Suprapubic skin (tissue), 4 donors: ENCODE data around the gene COL23A1. TPM values are rescaled to one million over a fixed set of nuclear protein-coding genes. Genes with fewer than 3 reads are reported as not detected.

Experiments
- DNase-seq, 2 donors: peaks; one replicate each; pipeline ENCODE4 v3.0.0-alpha.2; 2019; ENCODE audit warnings: low spot score in 2 of 2
- H3K27ac ChIP-seq: fragments of 200-600 bp; sonication (generic); one replicate; pipeline ENCODE4 v1.5.1; 2019
- H3K27me3 ChIP-seq: fragments of 200-600 bp; sonication (generic); one replicate; pipeline ENCODE4 v1.5.1; 2019
- H3K36me3 ChIP-seq: fragments of 200-600 bp; sonication (generic); one replicate; pipeline ENCODE4 v1.5.1; 2019
- H3K4me1 ChIP-seq: fragments of 200-600 bp; sonication (generic); one replicate; pipeline ENCODE4 v1.5.1; 2019
- H3K4me3 ChIP-seq: fragments of 200-600 bp; sonication (generic); one replicate; pipeline ENCODE4 v1.5.1; 2019; ENCODE audit warnings: mild to moderate bottlenecking
- H3K9me3 ChIP-seq: fragments of 200-600 bp; sonication (generic); one replicate; pipeline ENCODE4 v1.5.1; 2019
- EP300 ChIP-seq: sonication (generic); formaldehyde crosslinking; IDR thresholded peaks from one replicate; pipeline ENCODE4 v1.6.1; 2017; ENCODE audit warnings: antibody characterized with exemption
- POLR2A ChIP-seq, 2 donors: fragments of 450-650 bp; IDR thresholded peaks; one replicate each; pipeline ENCODE4 v1.6.1; 2017; ENCODE audit warnings: antibody characterized with exemption in 2 of 2, mild to moderate bottlenecking in 2 of 2, moderate library complexity in 2 of 2
- POLR2AphosphoS5 ChIP-seq, 3 donors: sonication (generic); formaldehyde crosslinking; IDR thresholded peaks; one replicate each; pipeline ENCODE4 v1.6.1; 2017; ENCODE audit warnings: antibody characterized with exemption in 3 of 3
- whole genome bisulfite sequencing: methylation state at CpG from one replicate; pipeline ENCODE4 v1.1.5; 2018; 5-methylcytosine and 5-hydroxymethylcytosine counted together
- total RNA-seq, 4 donors: library from RNA; depleted of rRNA; stranded (reverse); fragments of >200 nt; gene quantifications; one replicate each; pipeline ENCODE4 v1.1.0, GENCODE V29; 2016
- TF ChIP-seq, protein P1 (sequence below), 2 donors: fragments of 200-600 bp in 1 of 2; fragments of 450-650 bp in 1 of 2; sonication (generic) in 1 of 2; IDR thresholded peaks; one replicate each; pipeline ENCODE4 v1.5.1; 2016 to 2019; ENCODE audit warnings: antibody characterized with exemption in 2 of 2, mild to moderate bottlenecking in 1 of 2, moderate library complexity in 1 of 2

Gene COL23A1
- total RNA-seq, 4 donors from 2014 or later, result 1.6 to 4.4 (median 3.4) TPM

DNA sequence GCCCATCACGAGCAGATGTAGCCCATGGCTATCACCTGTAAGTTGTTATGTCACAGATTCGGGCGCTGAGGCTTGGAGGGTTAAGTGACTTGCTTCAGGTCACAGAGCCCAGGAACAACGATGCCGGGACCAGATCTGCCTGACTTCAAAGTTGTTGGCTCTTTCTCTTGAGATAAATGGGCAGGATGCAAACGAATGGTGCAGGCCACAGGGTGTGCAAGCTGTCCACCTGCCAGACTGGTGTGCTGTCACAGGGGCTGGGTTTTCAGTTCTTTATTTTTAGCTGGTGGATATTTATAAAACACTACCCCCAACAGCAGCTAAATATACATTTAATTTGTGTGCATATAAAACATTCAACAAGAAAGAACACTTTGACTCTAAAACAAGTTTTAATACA, 339.9 kb downstream of the COL23A1 start:
- 70% methylated on average over 6 of the region's 6 CpGs for WGBS
- H3K4me3 ChIP-seq, result no peak overlapping the region
- no peaks in the 10 kb centered on the region for H3K36me3 ChIP-seq
- H3K27ac ChIP-seq, result no peak overlapping the region
- DNase-seq, result no peak
- H3K27me3 ChIP-seq, result no peaks in the 10 kb centered on the region
- TF ChIP-seq EP300 (no peak), POLR2AphosphoS5 (IDR thresholded peaks at IDR 0.05) (no peak), POLR2A (IDR thresholded peaks at IDR 0.05) (no peak)
- TF ChIP-seq, protein P1, sequence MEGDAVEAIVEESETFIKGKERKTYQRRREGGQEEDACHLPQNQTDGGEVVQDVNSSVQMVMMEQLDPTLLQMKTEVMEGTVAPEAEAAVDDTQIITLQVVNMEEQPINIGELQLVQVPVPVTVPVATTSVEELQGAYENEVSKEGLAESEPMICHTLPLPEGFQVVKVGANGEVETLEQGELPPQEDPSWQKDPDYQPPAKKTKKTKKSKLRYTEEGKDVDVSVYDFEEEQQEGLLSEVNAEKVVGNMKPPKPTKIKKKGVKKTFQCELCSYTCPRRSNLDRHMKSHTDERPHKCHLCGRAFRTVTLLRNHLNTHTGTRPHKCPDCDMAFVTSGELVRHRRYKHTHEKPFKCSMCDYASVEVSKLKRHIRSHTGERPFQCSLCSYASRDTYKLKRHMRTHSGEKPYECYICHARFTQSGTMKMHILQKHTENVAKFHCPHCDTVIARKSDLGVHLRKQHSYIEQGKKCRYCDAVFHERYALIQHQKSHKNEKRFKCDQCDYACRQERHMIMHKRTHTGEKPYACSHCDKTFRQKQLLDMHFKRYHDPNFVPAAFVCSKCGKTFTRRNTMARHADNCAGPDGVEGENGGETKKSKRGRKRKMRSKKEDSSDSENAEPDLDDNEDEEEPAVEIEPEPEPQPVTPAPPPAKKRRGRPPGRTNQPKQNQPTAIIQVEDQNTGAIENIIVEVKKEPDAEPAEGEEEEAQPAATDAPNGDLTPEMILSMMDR (IDR thresholded peaks at IDR 0.05), result no peak
- no peaks in the 10 kb centered on the region for H3K9me3 ChIP-seq
- H3K4me1 ChIP-seq, result peaks cover 11% of the 10 kb centered on the region

DNA sequence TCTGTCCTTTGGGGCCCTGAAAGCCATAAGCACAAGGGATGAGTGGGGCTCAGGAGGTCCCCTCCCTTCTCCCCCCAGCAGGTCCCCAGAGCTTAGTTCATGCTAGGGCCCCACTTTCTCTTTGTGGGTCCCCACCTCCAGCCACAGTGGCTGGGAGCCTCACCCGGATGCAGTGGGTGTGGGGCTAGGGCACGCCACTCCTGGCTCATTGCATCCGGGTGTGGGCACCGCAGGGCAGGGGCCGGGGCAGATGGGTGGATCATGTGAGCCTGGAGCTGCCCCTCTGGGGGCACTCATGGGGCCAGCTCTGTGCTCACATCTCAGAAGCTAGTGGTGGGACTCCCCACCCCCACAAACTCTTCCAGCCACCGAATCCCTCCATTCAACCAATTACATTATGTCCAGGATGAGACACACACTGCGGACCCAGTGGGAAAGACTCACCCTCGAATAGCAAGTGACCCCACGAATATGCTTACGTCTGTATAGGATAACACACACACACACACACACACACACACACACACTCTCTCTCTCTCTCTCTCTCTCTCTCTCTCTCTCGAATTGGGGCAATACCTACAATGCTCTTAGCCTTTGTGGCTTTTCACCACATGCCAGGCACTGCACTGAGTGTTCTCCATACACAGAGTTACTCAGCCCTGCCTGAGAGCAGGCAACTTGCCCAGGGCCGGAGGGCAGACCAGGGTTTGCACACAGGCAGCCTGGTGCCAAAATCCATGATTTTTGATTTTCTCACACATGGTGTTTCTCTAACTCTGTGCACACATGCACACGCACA, 340.8 kb downstream of the COL23A1 start:
- 51% methylated on average over 8 of the region's 13 CpGs for WGBS

DNA sequence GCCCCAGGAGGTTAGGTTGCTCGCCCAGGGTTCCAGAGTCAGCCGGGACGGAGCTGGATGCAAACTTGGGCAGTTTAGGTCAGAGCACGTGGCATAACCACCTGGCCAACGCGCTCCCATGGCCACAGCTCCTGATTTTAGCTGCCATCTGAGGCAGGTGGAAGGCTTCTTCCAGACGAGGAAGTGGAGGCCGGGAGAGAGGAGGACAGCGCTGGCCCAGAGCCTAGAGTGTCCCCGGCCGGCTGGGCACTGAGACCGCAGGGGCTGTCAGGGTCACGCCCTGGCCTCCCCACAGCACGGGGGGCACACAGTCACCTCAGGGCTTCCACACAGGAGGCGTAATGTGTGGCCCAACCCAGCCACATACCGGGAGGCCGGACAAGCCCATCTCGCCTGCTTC, 341.4 kb downstream of the COL23A1 start:
- 87% methylated on average over 10 of the region's 18 CpGs for WGBS
- no peak for TF ChIP-seq POLR2AphosphoS5 (IDR thresholded peaks at IDR 0.05)
- TF ChIP-seq EP300, result no peak
- TF ChIP-seq POLR2A (IDR thresholded peaks at IDR 0.05), result no peak
- TF ChIP-seq, protein P1 (IDR thresholded peaks at IDR 0.05), result no peak
- Histone ChIP-seq H3K9me3 (no peaks in the 10 kb centered on the region), H3K4me3 (no peak overlapping the region), H3K36me3 (no peaks in the 10 kb centered on the region), H3K27me3 (no peaks in the 10 kb centered on the region), H3K4me1 (peaks cover 11% of the 10 kb centered on the region), H3K27ac (no peak overlapping the region)
- DNase-seq, result no peak

More for the DNA sequence above, 340.8 kb downstream of the COL23A1 start:
- no peak for DNase-seq
- peaks cover 11% of the 10 kb centered on the region for H3K4me1 ChIP-seq
- no peak overlapping the region for H3K27ac ChIP-seq
- H3K27me3 ChIP-seq, result no peaks in the 10 kb centered on the region
- TF ChIP-seq, protein P1 (IDR thresholded peaks at IDR 0.05), result no peak
- no peak for TF ChIP-seq POLR2AphosphoS5 (IDR thresholded peaks at IDR 0.05)
- H3K9me3 ChIP-seq, result no peaks in the 10 kb centered on the region
- no peak overlapping the region for H3K4me3 ChIP-seq
- no peaks in the 10 kb centered on the region for H3K36me3 ChIP-seq

DNA sequence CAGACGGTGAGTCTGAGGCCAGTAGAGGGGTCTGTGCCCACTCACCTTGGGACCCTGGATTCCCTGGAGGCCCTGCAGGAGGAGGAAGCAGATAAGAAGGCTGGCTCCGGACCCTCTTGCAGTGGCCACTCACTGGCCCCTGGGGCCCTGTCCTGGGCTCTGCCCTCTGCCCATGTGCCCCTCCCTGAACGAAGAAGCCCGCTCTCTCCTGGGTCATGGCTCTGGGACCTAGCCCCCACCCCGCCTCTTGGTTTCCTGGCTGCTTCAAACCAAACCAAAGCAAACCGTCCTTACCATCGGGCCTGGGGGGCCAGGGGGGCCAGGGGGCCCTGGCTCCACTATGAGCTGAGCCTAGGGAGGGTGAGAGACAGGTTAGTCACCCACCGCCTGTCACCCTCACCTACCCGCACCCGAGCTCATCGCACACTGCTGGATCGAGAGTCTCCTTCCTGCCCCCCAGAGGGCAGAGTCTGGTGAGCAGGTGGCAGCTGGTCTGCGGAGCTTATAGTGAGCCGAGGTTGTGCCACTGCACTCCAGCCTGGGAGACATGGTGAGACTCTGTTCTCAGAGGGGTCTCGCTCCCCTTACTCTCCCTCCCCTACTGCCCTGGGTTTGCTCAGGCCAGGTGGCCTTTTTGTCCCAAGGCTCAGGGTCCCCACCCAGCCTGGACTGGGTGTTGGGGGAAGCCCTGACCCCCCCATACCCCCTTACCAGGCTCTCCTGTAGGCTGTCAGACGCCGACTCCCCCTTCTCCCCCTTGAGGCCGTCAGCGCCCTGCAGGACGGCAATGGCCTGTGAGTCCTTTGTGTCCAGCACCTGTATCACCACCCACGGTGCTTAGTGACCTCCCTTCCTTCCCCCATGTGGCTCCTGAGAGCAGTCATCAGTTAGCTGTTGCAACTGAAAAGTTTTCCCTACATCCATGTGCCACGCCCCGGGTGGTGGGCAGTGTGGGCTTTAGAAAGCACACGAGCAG, 342.4 kb downstream of the COL23A1 start:
- H3K4me1 ChIP-seq, result peaks cover 11% of the 10 kb centered on the region
- H3K4me3 ChIP-seq, result no peak overlapping the region
- H3K36me3 ChIP-seq, result no peaks in the 10 kb centered on the region
- no peaks in the 10 kb centered on the region for H3K9me3 ChIP-seq
- WGBS, result 76% methylated on average over 20 of the region's 24 CpGs
- H3K27ac ChIP-seq, result no peak overlapping the region
- no peaks in the 10 kb centered on the region for H3K27me3 ChIP-seq
- DNase-seq, result no peak
- no peak for TF ChIP-seq POLR2AphosphoS5 (IDR thresholded peaks at IDR 0.05)

DNA sequence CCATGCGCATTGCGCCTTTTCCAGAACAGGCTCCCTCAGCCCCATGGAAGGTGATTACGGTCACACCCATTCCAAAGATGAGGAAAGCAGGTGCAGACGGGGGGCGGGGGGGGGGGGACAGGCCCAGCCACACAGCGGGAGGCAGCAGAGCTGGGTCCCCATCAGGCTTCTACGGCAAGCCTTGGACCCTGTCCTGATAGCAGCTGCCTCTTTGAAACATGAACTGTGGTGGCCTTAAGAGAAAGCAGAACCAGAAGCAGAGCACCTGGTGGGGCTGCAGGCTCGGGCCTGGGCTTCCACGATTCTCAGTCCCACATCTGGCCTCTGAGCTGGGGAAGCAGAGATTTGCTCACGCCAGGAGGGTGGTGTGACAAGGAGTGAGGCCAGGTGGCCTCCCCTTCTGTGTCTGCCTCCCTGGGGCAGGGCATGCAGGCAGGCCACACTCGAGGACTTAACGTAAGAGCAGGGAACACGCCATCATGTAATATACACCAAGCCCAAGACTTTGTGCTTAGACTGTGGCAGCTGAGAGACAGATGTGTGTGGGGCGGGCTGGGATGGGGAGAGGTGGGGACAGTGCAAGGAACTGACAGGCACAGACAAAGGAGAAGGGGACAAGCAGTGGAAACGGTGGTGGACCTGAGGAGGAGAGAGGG, 343.4 kb downstream of the COL23A1 start:
- 78% methylated on average over 10 of the region's 15 CpGs for WGBS
- H3K27me3 ChIP-seq, result no peaks in the 10 kb centered on the region
- H3K4me3 ChIP-seq, result no peak overlapping the region
- no peak for DNase-seq
- no peaks in the 10 kb centered on the region for H3K9me3 ChIP-seq
- H3K27ac ChIP-seq, result no peak overlapping the region
- H3K36me3 ChIP-seq, result no peaks in the 10 kb centered on the region
- peaks cover 11% of the 10 kb centered on the region for H3K4me1 ChIP-seq
- TF ChIP-seq POLR2A (IDR thresholded peaks at IDR 0.05) (no peak), POLR2AphosphoS5 (IDR thresholded peaks at IDR 0.05) (no peak)
